SIG-M5 (cell line): Measurements from ENCODE around the gene OR2H1.
"Not testable (repeated sequence)": the region's sequence is repeated elsewhere in the genome, so short reads cannot be mapped to it uniquely, and the experiment has no call there.

Source experiments
- DNase-seq: peaks from one replicate; lab custom pipeline; 2025; lab: John Stamatoyannopoulos, UW

Gene OR2H1

DNA sequence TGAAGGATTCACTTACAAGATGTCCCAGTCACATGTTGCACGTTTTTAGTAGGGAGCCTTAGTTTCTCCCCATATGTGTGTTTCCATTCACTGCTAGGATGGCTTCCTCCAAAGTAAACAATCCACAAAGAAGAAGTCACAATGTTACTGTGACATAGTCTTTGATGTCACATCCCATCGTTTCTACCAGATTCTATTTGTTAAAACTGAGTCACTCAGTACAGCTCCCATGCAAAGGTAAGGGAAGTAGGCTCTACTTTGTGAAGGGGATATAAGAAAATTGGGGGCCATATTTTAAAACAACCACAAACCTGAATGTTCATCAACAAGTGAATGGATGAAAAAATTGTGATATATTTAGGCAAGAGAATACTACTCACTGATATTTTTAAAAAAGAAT, at the start of gene OR2H1, which contains the start of gene OR11A1:
Gene OR2H1, plus strand, starts transcription at position 185 of the 400 bp plus-strand sequence. CDS start 4,615 bp downstream, outside the sequence.
Gene OR11A1, minus strand, starts transcription at position 101 of the 400 bp plus-strand sequence. CDS start 29,430 bp downstream, outside the sequence.
- DNase-seq = no peak

- DNase-seq = no peak
Measured at GRCh38 chr6:29414588-29414987, 42.4 kb upstream of the OR2H1 start, which contains the start of gene OR12D1. OR12D1 (plus strand) TSS chr6:29414928.

DNA sequence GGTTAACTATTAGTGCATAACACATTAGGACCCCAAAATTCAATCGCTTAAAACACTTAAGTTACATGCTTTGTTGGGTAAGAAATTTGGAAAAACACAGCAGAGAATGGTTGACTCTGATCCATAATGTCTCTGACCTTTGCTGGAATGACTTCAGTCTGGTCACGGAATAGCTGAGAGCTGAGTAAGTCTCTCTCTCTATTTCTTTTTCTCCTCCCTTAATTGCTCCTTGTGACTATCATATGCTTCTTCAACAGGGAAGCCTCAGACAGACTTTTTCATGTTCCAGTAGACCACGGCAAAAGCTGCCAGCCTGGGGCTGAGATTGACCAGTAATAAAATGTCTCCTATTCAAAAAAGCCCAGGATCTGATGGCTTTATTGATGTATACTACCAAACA, 37.4 kb upstream of the OR2H1 start:
- no peak for DNase-seq

DNA sequence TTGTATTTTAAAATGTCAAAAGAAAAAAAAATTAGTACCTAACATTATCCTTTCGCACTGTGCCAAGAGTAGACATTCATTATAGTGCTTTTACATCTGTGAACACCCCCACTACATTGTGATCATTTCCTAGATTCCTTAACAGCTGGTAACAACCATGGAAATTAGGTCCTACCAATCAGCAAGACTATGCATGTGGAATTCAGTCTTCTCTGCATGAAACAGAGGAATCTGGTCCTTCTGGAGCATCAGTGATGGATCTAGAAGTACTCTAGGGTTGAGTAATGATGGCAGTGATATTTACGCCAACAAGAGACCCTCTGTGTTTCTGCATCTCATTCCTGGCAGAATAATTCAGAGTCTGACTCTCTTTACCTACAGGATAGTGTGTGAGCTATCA, 32.8 kb upstream of the OR2H1 start:
- no peak for DNase-seq

DNA sequence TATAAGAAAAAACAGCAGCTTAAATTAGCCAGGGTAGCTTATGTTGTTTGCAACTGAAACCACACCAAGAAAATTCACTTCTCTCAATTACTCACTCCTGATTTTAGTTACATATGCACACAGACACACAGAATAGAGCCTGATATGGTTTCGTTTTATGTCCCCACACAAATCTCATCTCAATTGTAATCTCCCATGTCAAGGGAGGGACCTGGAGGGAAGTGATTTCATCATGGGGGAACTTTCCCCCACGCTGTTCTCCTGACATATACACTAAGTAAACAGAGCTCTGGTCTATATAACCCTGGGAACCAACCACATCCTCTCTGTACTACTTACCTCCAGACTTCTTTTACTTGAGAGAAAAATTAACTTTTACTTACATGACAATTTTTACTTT, 32.4 kb upstream of the OR2H1 start:
- DNase-seq = no peak

- DNase-seq = no peak
Measured at GRCh38 chr6:29425075-29425474, 31.9 kb upstream of the OR2H1 start.

DNA sequence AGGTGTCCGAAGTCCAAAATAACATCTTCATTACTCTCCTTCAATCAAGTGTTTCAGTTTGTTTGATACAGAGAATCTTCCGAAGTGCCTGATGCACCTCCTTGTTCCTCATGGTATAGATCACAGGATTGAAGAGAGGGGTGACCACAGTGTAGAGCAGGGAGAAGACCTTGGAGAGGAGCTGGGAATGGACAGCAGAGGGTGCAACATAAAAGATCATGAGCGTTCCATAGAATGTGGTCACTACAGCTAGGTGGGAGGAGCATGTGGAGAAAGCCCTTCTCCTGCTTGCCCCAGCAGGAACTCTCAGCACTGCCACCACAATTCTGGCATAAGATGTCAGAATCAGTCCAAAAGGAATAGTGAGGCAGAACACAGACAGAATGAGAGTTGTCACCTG, 30.3 kb upstream of the OR2H1 start:
- DNase-seq = no peak

DNA sequence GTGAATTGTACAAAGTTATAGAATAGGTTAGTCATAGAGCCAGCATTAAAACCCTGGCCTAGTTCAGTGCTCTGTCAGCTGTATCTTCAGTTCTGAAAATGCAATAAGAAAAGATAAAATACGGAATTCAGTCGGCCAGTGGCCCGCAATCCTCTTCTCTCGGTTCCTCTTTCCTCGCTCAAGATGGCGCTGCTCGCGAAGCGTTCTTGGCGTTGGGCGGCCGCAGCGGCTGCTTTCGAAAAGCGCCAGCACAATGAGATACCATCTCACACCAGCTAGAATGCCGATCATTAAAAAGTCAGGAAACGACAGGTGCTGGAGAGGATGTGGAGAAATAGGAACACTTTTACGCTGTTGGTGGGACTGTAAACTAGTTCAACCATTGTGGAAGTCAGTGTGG, 20.2 kb upstream of the OR2H1 start:
- not testable (repeated sequence) for DNase-seq

DNA sequence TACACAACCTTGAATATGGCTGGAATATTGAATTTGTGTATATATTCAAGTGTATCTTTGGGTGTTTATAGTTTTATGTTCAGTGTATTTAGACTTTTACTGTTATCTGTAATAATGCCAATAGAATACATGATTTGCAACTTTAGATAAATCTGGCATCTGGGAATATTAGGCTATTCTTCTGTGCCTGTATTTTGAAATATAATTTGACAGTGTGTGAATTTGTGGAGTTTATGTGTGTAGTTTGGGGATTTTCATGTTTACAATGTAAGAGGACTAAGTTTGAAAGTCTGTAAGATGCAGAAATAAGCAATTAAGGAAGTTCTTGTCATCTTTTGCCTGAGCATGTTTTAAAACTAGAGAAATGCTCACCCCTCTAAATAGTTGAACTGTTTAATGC, 17.9 kb upstream of the OR2H1 start, which contains the start of gene OR10C1:
Gene OR10C1, plus strand, starts transcription at position 301 of the 400 bp plus-strand sequence. CDS start 710 bp downstream, outside the sequence.
- no peak for DNase-seq

- DNase-seq = no peak
Measured at GRCh38 chr6:29442719-29443118, 14.2 kb upstream of the OR2H1 start.

DNA sequence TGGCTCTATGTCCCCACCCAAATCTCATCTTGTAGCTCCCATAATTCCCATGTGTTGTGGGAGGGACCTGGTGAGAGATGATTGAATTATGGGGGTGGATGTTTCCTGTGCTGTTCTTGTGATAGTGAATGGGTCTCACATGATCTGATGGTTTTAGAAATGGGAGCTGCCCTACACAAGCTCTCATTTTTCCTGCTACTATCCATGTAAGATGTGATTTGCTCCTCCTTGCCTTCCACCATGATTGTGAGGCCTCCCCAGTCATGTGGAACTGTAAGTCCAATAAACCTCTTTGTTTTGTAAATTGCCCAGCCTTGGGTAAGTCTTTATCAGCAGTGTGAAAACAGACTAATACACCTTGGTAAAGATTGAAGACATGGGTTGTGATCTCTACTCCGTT, 12.9 kb upstream of the OR2H1 start:
- DNase-seq = not testable (repeated sequence)

GRCh38 chr6:29447670-29448069, 9.3 kb upstream of the OR2H1 start:
- no peak for DNase-seq

DNA sequence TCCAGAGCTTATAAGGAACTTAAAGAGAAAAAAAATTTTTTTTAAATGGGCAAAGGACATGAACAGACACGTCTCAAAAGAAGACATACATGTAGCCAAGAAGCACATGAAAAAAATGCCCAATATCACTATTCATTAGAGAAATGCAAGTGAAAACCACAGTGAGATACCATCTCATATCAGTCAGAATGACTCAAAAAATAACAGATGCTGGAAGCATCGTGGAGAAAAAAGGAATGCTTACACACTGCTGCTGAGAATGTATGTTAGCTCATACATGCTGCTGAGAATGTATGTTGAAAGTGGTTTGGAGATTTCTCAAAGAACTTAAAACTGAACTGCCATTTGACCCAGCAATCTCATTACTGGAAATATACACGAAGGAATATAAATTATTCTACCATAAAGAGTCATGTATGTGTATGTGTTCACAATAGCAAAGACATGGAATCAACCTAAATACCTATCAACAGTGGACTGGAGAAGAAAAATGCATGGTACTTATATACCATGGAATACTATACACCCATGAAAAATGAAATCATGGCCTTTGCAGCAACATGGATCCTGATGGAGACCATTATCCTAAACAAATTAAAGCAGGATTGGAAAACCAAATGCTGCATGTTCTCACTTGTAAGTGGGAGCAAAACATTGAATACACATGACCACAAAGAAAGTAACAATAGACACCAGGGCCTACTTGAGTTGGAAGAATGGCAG, 5.3 kb upstream of the OR2H1 start:
- no peak for DNase-seq

- DNase-seq = no peak
Measured at GRCh38 chr6:29461021-29461814, 4.3 kb downstream of the OR2H1 start.

DNA sequence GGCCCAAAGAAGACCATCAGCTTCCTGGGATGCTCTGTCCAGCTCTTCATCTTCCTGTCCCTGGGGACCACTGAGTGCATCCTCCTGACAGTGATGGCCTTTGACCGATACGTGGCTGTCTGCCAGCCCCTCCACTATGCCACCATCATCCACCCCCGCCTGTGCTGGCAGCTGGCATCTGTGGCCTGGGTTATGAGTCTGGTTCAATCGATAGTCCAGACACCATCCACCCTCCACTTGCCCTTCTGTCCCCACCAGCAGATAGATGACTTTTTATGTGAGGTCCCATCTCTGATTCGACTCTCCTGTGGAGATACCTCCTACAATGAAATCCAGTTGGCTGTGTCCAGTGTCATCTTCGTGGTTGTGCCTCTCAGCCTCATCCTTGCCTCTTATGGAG, 5.1 kb downstream of the OR2H1 start:
- DNase-seq = no peak

GRCh38 chr6:29465279-29465678, 8.3 kb downstream of the OR2H1 start:
- no peak for DNase-seq

DNA sequence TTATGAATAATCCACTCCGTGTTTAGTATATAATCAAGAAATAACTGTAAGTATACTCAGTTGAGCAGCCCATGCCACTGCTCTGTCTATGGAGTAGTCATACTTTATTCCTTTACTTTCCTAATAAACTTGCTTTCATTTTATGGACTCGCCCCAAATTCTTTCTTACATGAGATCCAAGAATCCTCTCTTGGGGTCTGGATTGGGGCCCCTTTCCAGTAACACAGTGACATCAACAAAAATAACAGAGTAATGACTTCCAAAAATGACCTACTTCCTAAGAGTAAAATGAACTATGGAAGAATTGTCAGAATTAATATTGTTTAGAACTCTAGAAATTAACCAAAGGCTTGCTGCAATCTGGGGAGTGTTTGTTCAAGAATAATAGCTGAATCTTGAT, 8.8 kb downstream of the OR2H1 start:
- DNase-seq = no peak

GRCh38 chr6:29466241-29466640, 9.3 kb downstream of the OR2H1 start:
- no peak for DNase-seq

- DNase-seq = no peak
Measured at GRCh38 chr6:29474996-29475395, 18.0 kb downstream of the OR2H1 start.

GRCh38 chr6:29477923-29478450, 21.0 kb downstream of the OR2H1 start:
- DNase-seq = no peak

GRCh38 chr6:29478740-29479139, 21.8 kb downstream of the OR2H1 start:
- DNase-seq = no peak

- DNase-seq = no peak
Measured at GRCh38 chr6:29479560-29479959, 22.6 kb downstream of the OR2H1 start.

DNA sequence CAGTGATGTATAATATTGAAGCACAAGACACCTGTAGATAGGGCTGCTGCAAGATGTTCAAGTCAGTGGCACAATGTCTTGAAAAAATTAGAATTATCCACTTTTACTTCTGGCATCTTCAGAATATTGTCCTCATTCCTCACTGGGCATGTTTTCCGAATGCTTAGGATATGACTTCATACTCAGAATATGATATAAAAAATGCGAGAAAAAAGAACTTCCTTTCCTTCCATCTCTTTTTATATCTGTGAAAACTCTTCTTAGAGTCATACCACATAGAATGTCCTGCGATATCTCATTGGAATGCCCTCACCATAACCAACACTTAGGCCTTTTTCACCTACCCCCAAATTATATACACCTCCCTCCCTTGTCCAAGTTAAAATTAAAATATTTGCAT, 26.2 kb downstream of the OR2H1 start:
- DNase-seq = no peak
